GM19468 (cell line): ENCODE data around the gene FUT6.
"Not testable (repeated sequence)": the region's sequence is repeated elsewhere in the genome, so short reads cannot be mapped to it uniquely, and the experiment has no call there.

Experiments used
- ATAC-seq: cut with Tn5 transposase; IDR thresholded peaks from one replicate; pipeline ENCODE4 v1.9.1; 2021; ENCODE audit warnings: mild to moderate bottlenecking, moderate library complexity, moderate number of reproducible peaks; ENCODE audit not compliant: unreplicated experiment; ENCODE audit errors: extremely low read depth

Gene FUT6

GRCh38 chr19:5839065-5840017 lies at the start of gene FUT6:
TSS of gene FUT6 (minus strand) at chr19:5839702. CDS start at chr19:5832567, 7,135 bp downstream.
- no peak for ATAC-seq

GRCh38 chr19:5884065-5884811 lies 44.7 kb upstream of the FUT6 start:
- not testable (repeated sequence) for ATAC-seq

GRCh38 chr19:5883157-5883873 lies 43.8 kb upstream of the FUT6 start:
- ATAC-seq, result not testable (repeated sequence)

GRCh38 chr19:5882421-5882968 lies 43.0 kb upstream of the FUT6 start:
- no peak for ATAC-seq

GRCh38 chr19:5881543-5882299 lies 42.2 kb upstream of the FUT6 start:
- ATAC-seq, result no peak

GRCh38 chr19:5880604-5881078 lies 41.1 kb upstream of the FUT6 start:
- no peak for ATAC-seq

- ATAC-seq, result no peak
Observed at GRCh38 chr19:5880196-5880595, 40.7 kb upstream of the FUT6 start.

GRCh38 chr19:5877882-5878281 lies 38.4 kb upstream of the FUT6 start:
- no peak for ATAC-seq

- ATAC-seq, result no peak
Observed at GRCh38 chr19:5877427-5877826, 37.9 kb upstream of the FUT6 start.

- not testable (repeated sequence) for ATAC-seq
Observed at GRCh38 chr19:5874496-5874895, 35.0 kb upstream of the FUT6 start.

- ATAC-seq, result no peak
Observed at GRCh38 chr19:5873617-5874199, 34.2 kb upstream of the FUT6 start.

GRCh38 chr19:5870986-5871394 lies 31.5 kb upstream of the FUT6 start:
- no peak for ATAC-seq

- no peak for ATAC-seq
Observed at GRCh38 chr19:5867201-5868136, 28.0 kb upstream of the FUT6 start.

- ATAC-seq, result no peak
Observed at GRCh38 chr19:5865772-5866171, 26.3 kb upstream of the FUT6 start.

GRCh38 chr19:5864725-5865486 lies 25.4 kb upstream of the FUT6 start:
- no peak for ATAC-seq

GRCh38 chr19:5864013-5864720 lies 24.7 kb upstream of the FUT6 start:
- no peak for ATAC-seq
